GM12878 (cell line): ENCODE data around the gene GNPTAB.

Experiments used
- CEBPB ChIP-seq, 2 experiments: fragments of 150-350 bp in 1 of 2; IDR thresholded peaks; 2 replicates each; pipeline ENCODE4 v1.6.1; 2012 to 2014; ENCODE audit warnings: low read depth in 2 of 2, low read length in 2 of 2, borderline replicate concordance in 1 of 2, inconsistent platforms in 1 of 2
- CTCF ChIP-seq, 3 experiments: IDR thresholded peaks in 2 of 3; conservative IDR thresholded peaks in 1 of 3; 2 replicates each; pipeline ENCODE4 v1.5.1; 2011; ENCODE audit warnings: low read depth in 3 of 3, low read length in 3 of 3, mild to moderate bottlenecking in 3 of 3, control low read depth in 2 of 3, moderate library complexity in 2 of 3, inconsistent platforms in 1 of 3, mixed read lengths in 1 of 3; ENCODE audit not compliant: control insufficient read depth in 2 of 3, insufficient read depth in 1 of 3; ENCODE audit errors: extremely low read depth in 1 of 3
- EGR1 ChIP-seq, 2 experiments: IDR thresholded peaks; 1 replicate in 1 of 2; 2 replicates in 1 of 2; pipeline ENCODE4 v1.6.1; 2011 to 2012; ENCODE audit warnings: low read depth in 2 of 2, low read length in 2 of 2, borderline replicate concordance in 1 of 2, mild to moderate bottlenecking in 1 of 2, moderate library complexity in 1 of 2
- EP300 ChIP-seq, 2 experiments: fragments of 150-350 bp in 1 of 2; IDR thresholded peaks; 2 replicates each; pipeline ENCODE4 v1.6.1; 2011 to 2012; ENCODE audit warnings: low read depth in 2 of 2, low read length in 2 of 2, borderline replicate concordance in 1 of 2, improper control_type of control experiment in 1 of 2, inconsistent platforms in 1 of 2; ENCODE audit not compliant: control insufficient read depth in 1 of 2
- FOS ChIP-seq: IDR thresholded peaks from 3 replicates; pipeline ENCODE4 v1.6.1; 2011; ENCODE audit warnings: borderline replicate concordance; ENCODE audit not compliant: insufficient read length; ENCODE audit errors: extremely low read depth
- POLR2A ChIP-seq: IDR thresholded peaks from 2 replicates; pipeline ENCODE4 v1.6.1; 2011; ENCODE audit warnings: low read depth, mild to moderate bottlenecking, low read length
- TCF7 ChIP-seq: IDR thresholded peaks from 2 replicates; pipeline ENCODE4 v1.6.1; 2014; ENCODE audit warnings: antibody characterized with exemption, borderline replicate concordance
- TF ChIP-seq, protein P1 (sequence below): IDR thresholded peaks from 2 replicates; pipeline ENCODE4 v1.6.1; 2011; ENCODE audit warnings: low read depth, mild to moderate bottlenecking, low read length, moderate library complexity, borderline replicate concordance; ENCODE audit errors: extremely low read depth
- TF ChIP-seq, protein P2 (sequence below): IDR thresholded peaks from 2 replicates; pipeline ENCODE4 v1.6.1; 2012; ENCODE audit warnings: low read depth, low read length, improper control_type of control experiment
- TF ChIP-seq, protein P3 (sequence below): IDR thresholded peaks from 2 replicates; pipeline ENCODE4 v1.6.1; 2012; ENCODE audit warnings: low read length, inconsistent platforms

DNA sequence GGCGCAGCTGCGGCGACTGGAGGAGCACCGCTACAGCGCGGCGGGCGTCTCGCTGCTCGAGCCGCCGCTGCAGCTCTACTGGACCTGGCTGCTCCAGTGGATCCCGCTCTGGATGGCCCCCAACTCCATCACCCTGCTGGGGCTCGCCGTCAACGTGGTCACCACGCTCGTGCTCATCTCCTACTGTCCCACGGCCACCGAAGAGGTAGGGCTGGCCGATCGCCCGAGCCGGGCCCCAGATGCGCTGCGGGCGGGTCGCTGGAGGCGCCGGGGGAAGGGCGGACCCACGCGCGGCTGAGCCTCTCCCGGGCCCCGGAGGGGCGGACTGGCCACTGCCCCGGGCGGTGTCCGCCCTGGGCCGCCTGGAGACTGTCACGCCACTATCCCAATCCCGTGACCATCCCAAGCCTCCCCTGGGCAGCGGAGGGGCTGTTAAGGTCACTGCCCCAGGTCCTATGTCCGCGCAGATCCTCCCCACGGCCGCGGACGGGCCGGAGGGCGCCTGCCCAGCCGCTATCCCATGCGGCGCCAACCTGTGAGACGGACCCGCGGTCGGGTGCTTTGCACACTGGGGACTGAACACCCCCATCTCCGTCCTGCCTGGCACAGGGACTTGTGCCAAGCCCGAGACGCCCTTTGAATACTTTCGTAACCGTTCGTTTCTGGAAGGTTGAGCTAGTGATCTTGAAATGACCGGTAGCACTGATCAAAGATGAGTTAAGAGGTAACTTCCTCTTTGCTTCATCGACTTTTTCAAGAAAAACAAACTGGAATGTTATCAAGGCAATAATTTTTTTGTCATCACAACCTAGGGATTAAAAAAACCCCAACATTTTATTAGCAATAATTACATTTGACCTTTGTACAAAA, 132.6 kb downstream of the GNPTAB start:
- TF ChIP-seq CTCF (IDR thresholded peaks at IDR 0.05 in 2 of 3, conservative IDR thresholded peaks at IDR 0.05 in 1 of 3; ENCODE audit: control insufficient read depth in 2 of 3, extremely low read depth in 1 of 3, insufficient read depth in 1 of 3, low read depth in 3 of 3, low read length in 3 of 3) (no peak), EP300 (IDR thresholded peaks at IDR 0.05; ENCODE audit: borderline replicate concordance in 1 of 2, control insufficient read depth in 1 of 2, low read depth in 2 of 2, low read length in 2 of 2) (no peak), POLR2A (no peak), FOS (no peak), CEBPB (IDR thresholded peaks at IDR 0.05; ENCODE audit: borderline replicate concordance in 1 of 2, low read depth in 2 of 2, low read length in 2 of 2) (no peak), TCF7 (no peak), EGR1 (IDR thresholded peaks at IDR 0.05; ENCODE audit: borderline replicate concordance in 1 of 2, low read depth in 2 of 2, low read length in 2 of 2) (no peak)
- TF ChIP-seq, protein P1, sequence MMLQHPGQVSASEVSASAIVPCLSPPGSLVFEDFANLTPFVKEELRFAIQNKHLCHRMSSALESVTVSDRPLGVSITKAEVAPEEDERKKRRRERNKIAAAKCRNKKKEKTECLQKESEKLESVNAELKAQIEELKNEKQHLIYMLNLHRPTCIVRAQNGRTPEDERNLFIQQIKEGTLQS, result no peak
- TF ChIP-seq, protein P2, sequence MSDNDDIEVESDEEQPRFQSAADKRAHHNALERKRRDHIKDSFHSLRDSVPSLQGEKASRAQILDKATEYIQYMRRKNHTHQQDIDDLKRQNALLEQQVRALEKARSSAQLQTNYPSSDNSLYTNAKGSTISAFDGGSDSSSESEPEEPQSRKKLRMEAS, result no peak
- TF ChIP-seq, protein P3, sequence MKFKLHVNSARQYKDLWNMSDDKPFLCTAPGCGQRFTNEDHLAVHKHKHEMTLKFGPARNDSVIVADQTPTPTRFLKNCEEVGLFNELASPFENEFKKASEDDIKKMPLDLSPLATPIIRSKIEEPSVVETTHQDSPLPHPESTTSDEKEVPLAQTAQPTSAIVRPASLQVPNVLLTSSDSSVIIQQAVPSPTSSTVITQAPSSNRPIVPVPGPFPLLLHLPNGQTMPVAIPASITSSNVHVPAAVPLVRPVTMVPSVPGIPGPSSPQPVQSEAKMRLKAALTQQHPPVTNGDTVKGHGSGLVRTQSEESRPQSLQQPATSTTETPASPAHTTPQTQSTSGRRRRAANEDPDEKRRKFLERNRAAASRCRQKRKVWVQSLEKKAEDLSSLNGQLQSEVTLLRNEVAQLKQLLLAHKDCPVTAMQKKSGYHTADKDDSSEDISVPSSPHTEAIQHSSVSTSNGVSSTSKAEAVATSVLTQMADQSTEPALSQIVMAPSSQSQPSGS, result no peak
